ENCODE measurements around the gene AMBP.

- TF ChIP-seq CTCF (IDR thresholded peaks at IDR 0.05) (no peak), EZH2 (IDR thresholded peaks at IDR 0.05) (no peak), EZH2phosphoT487 (IDR thresholded peaks at IDR 0.05) (no peak)
Observed at GRCh38 chr9:114117996-114118830, 40.1 kb upstream of the AMBP start.

All from neural progenitor cell (in vitro differentiated cells).